Pancreas (tissue), 10 donors: ENCODE results near the gene XRCC3. TPM values are rescaled to one million over a fixed set of nuclear protein-coding genes. Genes with fewer than 3 reads are reported as not detected.

Experiments used
- ATAC-seq, 4 donors: fragments of 200-7000 bp; cut with Tn5 transposase; one replicate each; pipeline versions ENCODE4 v1.8.0 to v1.9.1; 2020; ENCODE audit warnings: mild to moderate bottlenecking in 4 of 4, moderate library complexity in 4 of 4
- DNase-seq, 6 donors: peaks; one replicate each; pipeline ENCODE4 v3.0.0-alpha.2; 2020
- FAIRE-seq: peaks from 2 replicates; lab custom pipeline; 2012; peaks lifted over from hg19 to GRCh38; lab: Jason Lieb, UNC
- H3K27ac ChIP-seq, 4 donors: fragments of 200-600 bp; sonication (generic); 1 replicate in 3 of 4; 2 replicates in 1 of 4; pipeline versions ENCODE4 v1.5.0 to v1.8.0; 2020
- H3K27me3 ChIP-seq, 4 donors: fragments of 200-600 bp; one replicate each; pipeline ENCODE4 v1.8.0; 2021
- H3K36me3 ChIP-seq, 3 donors: fragments of 200-600 bp; sonication (generic) in 1 of 3; one replicate each; pipeline versions ENCODE4 v1.5.0 to v1.8.0; 2020 to 2021
- H3K4me1 ChIP-seq, 3 donors: fragments of 200-600 bp; one replicate each; pipeline ENCODE4 v1.8.0; 2021
- H3K4me3 ChIP-seq, 4 donors: fragments of 200-600 bp; sonication (generic) in 2 of 4; one replicate each; pipeline versions ENCODE4 v1.5.0 to v1.8.0; 2020 to 2021
- H3K9me3 ChIP-seq, 4 donors: fragments of 200-600 bp; one replicate each; pipeline ENCODE4 v1.8.0; 2021
- CTCF ChIP-seq, 4 donors: fragments of 200-600 bp; sonication (generic) in 3 of 4; IDR thresholded peaks; one replicate each; pipeline versions ENCODE4 v1.5.0 to v1.8.0; 2021; ENCODE audit warnings: antibody characterized with exemption in 4 of 4
- WGBS, 2 donors: extraction: QIAGEN DNeasy Blood & Tissue Kit; methylation state at CpG; one replicate each; pipeline ENCODE4 v1.1.7; 2013; 5-methylcytosine and 5-hydroxymethylcytosine counted together
- intact Hi-C, 3 donors: fragments of 100-400 bp; cut with DNase I; formaldehyde crosslinking; loops; one replicate each; pipeline versions ENCODE4 v1.11.1 to v1.14.2; 2022
- polyA plus RNA-seq, 2 donors: library from polyadenylated mRNA; stranded (reverse); fragments of 200-250 nt; gene quantifications; one replicate each; pipeline ENCODE4 v1.2.3, GENCODE V29; 2013
- total RNA-seq, 6 donors: library from RNA; stranded (reverse); fragmentation: NEBNext Ultra II Directional in 4 of 6; extraction: Animal tissue kit (Norgen Biotek cat#: 25700) in 4 of 6; gene quantifications; one replicate each; pipeline versions ENCODE4 v1.2.1 to v1.2.4, GENCODE V29; 2021 to 2023
- donor health status: healthy with polysubstance abuse.
- donor health status: DM: no; HTN: no; CAD: no; lungs with moderate emphysema.
- donor health status: DM: no; HTN: no; CAD: no.
- donor health status: control.
- donor health status: control.
- donor health status: Bipolar disorder and iron deficiency.
- donor health status: DM: yes; HTN: yes; CAD: no.
- donor health status: DM: no; HTN: no; CAD: no.
- donor health status: DM: no; HTN: no; CAD: no.
- donor health status: DM: yes; HTN: yes; CAD: no.

The XRCC3 gene
- total and polyA plus RNA-seq, 8 donors: 1.7 to 5.2 (median 3.0) TPM

- Histone ChIP-seq H3K9me3 (no peaks in the 10 kb centered on the region), H3K36me3 (peaks cover 0 to 19% (median 14%) of the 10 kb centered on the region in 3 donors), H3K27me3 (no peaks in the 10 kb centered on the region), H3K27ac (no peak overlapping the region), H3K4me1 (peaks cover 0 to 11% (median 3%) of the 10 kb centered on the region in 3 donors), H3K4me3 (no peak overlapping the region)
- intact Hi-C loops: no loop called here
- TF ChIP-seq CTCF (IDR thresholded peaks at IDR 0.05): no peak
- FAIRE-seq (no peak), ATAC-seq (no peak), DNase-seq (peak in 2 of 6 donors; percentile 9 to 19)
- WGBS, 2 donors: 62 to 65% methylated on average over 3 of the region's 3 CpGs
Measured at GRCh38 chr14:103697206-103697602, 18.0 kb downstream of the XRCC3 start.

- DNase-seq: peak in 2 of 6 donors; percentile 48 to 60
- WGBS, 2 donors: 67 to 71% methylated on average over 17 of the region's 17 CpGs
- H3K4me3 ChIP-seq: no peak overlapping the region
- H3K27me3 ChIP-seq: no peaks in the 10 kb centered on the region
- peak in 3 of 4 donors; percentile 15 to 42 (median 21) for ATAC-seq
- H3K27ac ChIP-seq: no peak overlapping the region
- peaks cover 0 to 14% (median 14%) of the 10 kb centered on the region in 3 donors for H3K36me3 ChIP-seq
- no peaks in the 10 kb centered on the region for H3K9me3 ChIP-seq
- intact Hi-C loops: no loop called here
- no peak for FAIRE-seq
- no peak for TF ChIP-seq CTCF (IDR thresholded peaks at IDR 0.05)
- peaks cover 0 to 11% (median 3%) of the 10 kb centered on the region in 3 donors for H3K4me1 ChIP-seq
Measured at GRCh38 chr14:103696466-103697071, 18.7 kb downstream of the XRCC3 start.

GRCh38 chr14:103696070-103696402 lies 19.2 kb downstream of the XRCC3 start:
- DNase-seq: peak in 2 of 6 donors; percentile 28 to 30
- no peak for ATAC-seq
- H3K27ac ChIP-seq: no peak overlapping the region

GRCh38 chr14:103695296-103696069 lies 19.8 kb downstream of the XRCC3 start:
- Histone ChIP-seq H3K4me1 (peaks cover 0 to 11% (median 3%) of the 10 kb centered on the region in 3 donors), H3K9me3 (no peaks in the 10 kb centered on the region), H3K4me3 (no peak overlapping the region), H3K36me3 (peaks cover 0 to 14% (median 14%) of the 10 kb centered on the region in 3 donors), H3K27me3 (no peaks in the 10 kb centered on the region), H3K27ac (no peak overlapping the region)
- ATAC-seq (no peak), DNase-seq (peak in 2 of 6 donors; percentile 32 to 42), FAIRE-seq (no peak)
- intact Hi-C loops: no loop called here
- TF ChIP-seq CTCF (IDR thresholded peaks at IDR 0.05): no peak
- WGBS, 2 donors: 72 to 75% methylated on average over 14 of the region's 14 CpGs

More at GRCh38 chr14:103696070-103696402, 19.2 kb downstream of the XRCC3 start:
- H3K4me1 ChIP-seq: peaks cover 0 to 11% (median 3%) of the 10 kb centered on the region in 3 donors
- H3K9me3 ChIP-seq: no peaks in the 10 kb centered on the region
- intact Hi-C loops: no loop called here
- no peaks in the 10 kb centered on the region for H3K27me3 ChIP-seq
- H3K36me3 ChIP-seq: peaks cover 0 to 14% (median 14%) of the 10 kb centered on the region in 3 donors
- H3K4me3 ChIP-seq: no peak overlapping the region
- WGBS, 2 donors: 71 to 78% methylated on average over 11 to 12 of the region's 13 CpGs
- no peak for FAIRE-seq
- no peak for TF ChIP-seq CTCF (IDR thresholded peaks at IDR 0.05)
